ENCODE measurements around the gene STIMATE.

The STIMATE gene

GRCh38 chr3:52813810-52814209, 83.5 kb downstream of the STIMATE start:
- DNase-seq = no peak

- no peak for DNase-seq
These were observed 85.8 kb downstream of the STIMATE start for GRCh38 chr3:52811452-52812011.

GRCh38 chr3:52810923-52811322, 86.4 kb downstream of the STIMATE start:
- DNase-seq = no peak

- DNase-seq = no peak
These were observed 87.5 kb downstream of the STIMATE start for GRCh38 chr3:52809662-52810377.

- no peak for DNase-seq
These were observed 88.2 kb downstream of the STIMATE start for GRCh38 chr3:52809149-52809548.

GRCh38 chr3:52805270-52806039, 91.9 kb downstream of the STIMATE start:
- DNase-seq = no peak

GRCh38 chr3:52801839-52802238, 95.5 kb downstream of the STIMATE start:
- DNase-seq = no peak

GRCh38 chr3:52800079-52800478, 97.3 kb downstream of the STIMATE start:
- no peak for DNase-seq

- no peak for DNase-seq
These were observed 98.3 kb downstream of the STIMATE start for GRCh38 chr3:52798978-52799476.

GRCh38 chr3:52798376-52798977, 98.9 kb downstream of the STIMATE start:
- DNase-seq = no peak

GRCh38 chr3:52796411-52796810, 100.9 kb downstream of the STIMATE start:
- DNase-seq = no peak

GRCh38 chr3:52795298-52795900, 101.9 kb downstream of the STIMATE start:
- no peak for DNase-seq

GRCh38 chr3:52794612-52795099, 102.7 kb downstream of the STIMATE start, which contains the start of gene ITIH3:
ITIH3 (plus strand) TSS chr3:52794796; CDS start chr3:52794804, 8 bp downstream.
- no peak for DNase-seq

- no peak for DNase-seq
These were observed 103.4 kb downstream of the STIMATE start for GRCh38 chr3:52793702-52794611.

- no peak for DNase-seq
These were observed 104.2 kb downstream of the STIMATE start for GRCh38 chr3:52792961-52793695.

- DNase-seq = no peak
These were observed 104.9 kb downstream of the STIMATE start for GRCh38 chr3:52792413-52792812.

- no peak for DNase-seq
These were observed 105.4 kb downstream of the STIMATE start for GRCh38 chr3:52791928-52792327.

- DNase-seq = no peak
These were observed 106.0 kb downstream of the STIMATE start for GRCh38 chr3:52791366-52791765.

- DNase-seq = no peak
These were observed 106.6 kb downstream of the STIMATE start for GRCh38 chr3:52790741-52791140.

- DNase-seq = no peak
These were observed 107.0 kb downstream of the STIMATE start for GRCh38 chr3:52790337-52790736.

- no peak for DNase-seq
These were observed 107.7 kb downstream of the STIMATE start for GRCh38 chr3:52789746-52790040.

Measured in T-helper 9 cell (primary cell).